HL-60 (cell line): ENCODE data around the gene PLOD1.

ENCODE experiments used
- DNase-seq, 2 experiments: peaks; one replicate each; pipeline ENCODE4 v3.0.0-alpha.2; 2010 to 2020; ENCODE audit warnings: low read depth in 1 of 2, low spot score in 1 of 2
- H3K27ac ChIP-seq: fragments of 250-450 bp; sonication (Bioruptor Pico); replicated peaks from 2 replicates; pipeline ENCODE4 v1.5.1; 2020; ENCODE audit warnings: mild to moderate bottlenecking, moderate library complexity
- H3K27me3 ChIP-seq: fragments of 250-450 bp; sonication (Bioruptor Pico); 2 replicates; pipeline ENCODE4 v1.5.1; 2021; ENCODE audit warnings: mild to moderate bottlenecking, moderate library complexity; ENCODE audit not compliant: insufficient read depth, poor library complexity, severe bottlenecking
- H3K4me3 ChIP-seq: replicated peaks from 2 replicates; pipeline ENCODE4 v1.5.1; 2011; ENCODE audit warnings: mild to moderate bottlenecking, control low read depth, low read length; ENCODE audit not compliant: insufficient read depth
- GABPA ChIP-seq: IDR thresholded peaks from 2 replicates; pipeline ENCODE4 v1.6.1; 2012; ENCODE audit warnings: low read depth
- POLR2AphosphoS5 ChIP-seq: IDR thresholded peaks from 2 replicates; pipeline ENCODE4 v1.6.1; 2012; ENCODE audit warnings: low read depth
- REST ChIP-seq: IDR thresholded peaks from 2 replicates; pipeline ENCODE4 v1.6.1; 2012; ENCODE audit warnings: low read depth; ENCODE audit not compliant: insufficient replicate concordance
- SPI1 ChIP-seq: IDR thresholded peaks from 2 replicates; pipeline ENCODE4 v1.6.1; 2012; ENCODE audit warnings: low read depth, mild to moderate bottlenecking, borderline replicate concordance
- TF ChIP-seq, protein P1 (sequence below): IDR thresholded peaks from one replicate; pipeline ENCODE4 v1.5.1; 2011; ENCODE audit warnings: low read length, control low read depth, inconsistent platforms; ENCODE audit not compliant: insufficient read depth

Gene PLOD1

DNA sequence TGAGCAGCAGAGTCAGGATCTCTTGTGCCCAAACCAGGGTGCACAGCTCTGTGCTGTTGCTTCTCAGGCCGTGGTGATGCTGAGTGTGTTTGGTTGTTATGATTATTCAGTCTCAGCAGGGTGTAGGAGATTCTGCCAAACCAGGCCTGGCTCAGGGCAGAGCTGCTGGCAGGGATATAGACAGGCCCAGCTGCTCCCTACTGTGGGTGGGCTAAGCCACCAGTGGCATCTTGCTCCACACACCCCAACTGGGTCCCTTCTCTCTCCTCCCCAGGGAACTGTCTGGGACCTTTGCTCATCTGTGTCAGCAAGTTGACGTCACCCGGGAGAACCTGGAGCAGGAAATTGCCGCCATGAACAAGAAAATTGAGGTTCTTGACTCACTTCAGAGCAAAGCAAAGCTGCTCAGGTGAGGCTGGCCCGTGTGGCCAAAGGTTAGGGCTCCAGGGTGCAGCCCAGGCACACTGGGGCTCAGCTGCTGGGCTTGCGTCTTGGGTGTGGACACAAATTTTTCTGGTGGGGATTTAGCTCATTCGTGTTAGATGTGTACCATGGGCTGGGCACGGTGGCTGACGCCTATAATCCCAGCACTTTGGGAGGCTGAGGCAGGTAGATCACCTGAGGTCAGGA, 74.9 kb downstream of the PLOD1 start:
- DNase-seq = no peak
- Histone ChIP-seq H3K4me3 (no peak overlapping the region), H3K27me3 (no peaks in the 10 kb centered on the region), H3K27ac (no peak overlapping the region)
- TF ChIP-seq REST (no peak), SPI1 (no peak), POLR2AphosphoS5 (no peak), GABPA (no peak)
- TF ChIP-seq, protein P1, sequence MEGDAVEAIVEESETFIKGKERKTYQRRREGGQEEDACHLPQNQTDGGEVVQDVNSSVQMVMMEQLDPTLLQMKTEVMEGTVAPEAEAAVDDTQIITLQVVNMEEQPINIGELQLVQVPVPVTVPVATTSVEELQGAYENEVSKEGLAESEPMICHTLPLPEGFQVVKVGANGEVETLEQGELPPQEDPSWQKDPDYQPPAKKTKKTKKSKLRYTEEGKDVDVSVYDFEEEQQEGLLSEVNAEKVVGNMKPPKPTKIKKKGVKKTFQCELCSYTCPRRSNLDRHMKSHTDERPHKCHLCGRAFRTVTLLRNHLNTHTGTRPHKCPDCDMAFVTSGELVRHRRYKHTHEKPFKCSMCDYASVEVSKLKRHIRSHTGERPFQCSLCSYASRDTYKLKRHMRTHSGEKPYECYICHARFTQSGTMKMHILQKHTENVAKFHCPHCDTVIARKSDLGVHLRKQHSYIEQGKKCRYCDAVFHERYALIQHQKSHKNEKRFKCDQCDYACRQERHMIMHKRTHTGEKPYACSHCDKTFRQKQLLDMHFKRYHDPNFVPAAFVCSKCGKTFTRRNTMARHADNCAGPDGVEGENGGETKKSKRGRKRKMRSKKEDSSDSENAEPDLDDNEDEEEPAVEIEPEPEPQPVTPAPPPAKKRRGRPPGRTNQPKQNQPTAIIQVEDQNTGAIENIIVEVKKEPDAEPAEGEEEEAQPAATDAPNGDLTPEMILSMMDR = no peak

DNA sequence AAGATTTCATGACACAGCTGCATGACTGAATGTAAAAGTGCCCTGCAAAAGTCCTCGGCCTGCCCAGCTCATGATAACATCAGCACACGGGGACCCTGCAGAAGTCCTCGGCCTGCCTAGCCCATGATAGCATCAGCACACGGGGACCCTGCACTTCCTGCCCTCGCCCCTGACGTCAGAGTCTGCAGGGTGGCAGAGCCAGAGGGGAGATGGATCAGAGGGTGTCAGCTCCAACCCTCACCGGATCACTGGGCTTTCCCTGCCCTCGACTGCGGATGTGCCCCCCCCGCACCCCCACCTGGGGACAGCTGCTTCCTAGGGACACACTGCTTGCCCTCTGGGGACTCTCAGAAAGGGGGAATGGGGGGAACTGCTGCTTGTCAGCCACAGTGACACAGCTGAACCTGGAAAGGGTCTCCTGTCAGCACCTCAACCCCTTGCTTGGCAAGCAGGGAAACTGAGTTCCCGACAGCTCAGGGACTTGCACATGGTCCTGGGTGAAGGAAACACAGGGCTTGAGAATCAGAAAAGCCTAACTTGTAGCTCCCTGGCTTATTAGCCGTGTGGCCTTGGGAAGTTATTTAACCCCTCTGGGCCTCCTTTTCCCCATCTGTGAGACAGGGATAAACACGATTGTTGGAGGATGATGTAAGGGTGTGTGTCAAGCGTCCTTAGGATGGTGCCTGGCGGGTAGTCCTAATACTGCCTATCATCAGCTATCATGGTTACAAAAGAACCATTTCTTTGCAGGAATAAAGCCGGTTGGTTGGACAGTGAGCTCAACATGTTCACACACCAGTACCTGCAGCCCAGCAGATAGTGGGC, 76.4 kb downstream of the PLOD1 start:
- H3K27ac ChIP-seq = no peak overlapping the region
- TF ChIP-seq POLR2AphosphoS5 (no peak), SPI1 (no peak), REST (no peak), GABPA (no peak)
- TF ChIP-seq, protein P1 = no peak
- H3K27me3 ChIP-seq = no peaks in the 10 kb centered on the region

GRCh38 chr1:12011998-12012397, 77.5 kb downstream of the PLOD1 start:
- Histone ChIP-seq H3K27me3 (no peaks in the 10 kb centered on the region), H3K4me3 (no peak overlapping the region), H3K27ac (no peak overlapping the region)
- TF ChIP-seq POLR2AphosphoS5 (no peak), SPI1 (no peak), REST (no peak), GABPA (no peak)
- TF ChIP-seq, protein P1 = no peak
- DNase-seq = no peak

More for the DNA sequence above, 76.4 kb downstream of the PLOD1 start:
- DNase-seq = no peak
- H3K4me3 ChIP-seq = no peak overlapping the region
